H1 (cell line): Measurements from ENCODE around the gene SOHLH1. TPM values are rescaled to one million over a fixed set of nuclear protein-coding genes. Genes with fewer than 3 reads are reported as not detected.

Experiments used
- CTCF ChIA-PET: fragments of 300-600 bp; sonication (Branson Sonifier 250); formaldehyde crosslinking; loops from one replicate; lab custom pipeline; 2021; ENCODE audit not compliant: partially characterized antibody; lab: Charles Lee
- POLR2A ChIA-PET: fragments of 300-600 bp; sonication (Branson Sonifier 250); formaldehyde crosslinking; loops from one replicate; lab custom pipeline; 2021; ENCODE audit warnings: inconsistent platforms; ENCODE audit not compliant: partially characterized antibody; lab: Charles Lee
- DNase-seq, 2 experiments: peaks; one replicate each; pipeline versions ENCODE4 v3.0.0 to v3.0.0-alpha.2; 2010 to 2022; ENCODE audit warnings: low spot score in 2 of 2, low read depth in 1 of 2, mixed read lengths in 1 of 2
- FAIRE-seq: peaks from 2 replicates; lab custom pipeline; 2011; peaks lifted over from hg19 to GRCh38; lab: Jason Lieb, UNC
- H2AFZ ChIP-seq: 2 replicates; pipeline ENCODE4 v1.8.1; 2012; ENCODE audit warnings: low read length, inconsistent platforms
- H2AK5ac ChIP-seq: 2 replicates; pipeline ENCODE4 v1.6.1; 2013; ENCODE audit warnings: low read depth, low read length
- H2BK120ac ChIP-seq: replicated peaks from 2 replicates; pipeline ENCODE3; 2013; ENCODE audit warnings: low read depth, low read length, inconsistent platforms
- H2BK12ac ChIP-seq: 2 replicates; pipeline ENCODE4 v1.6.1; 2013; ENCODE audit warnings: low read depth, low read length
- H2BK15ac ChIP-seq: 2 replicates; pipeline ENCODE4 v1.6.1; 2013; ENCODE audit warnings: low read length
- H2BK20ac ChIP-seq: 2 replicates; pipeline ENCODE4 v1.6.1; 2013; ENCODE audit warnings: low read length
- H2BK5ac ChIP-seq: 2 replicates; pipeline ENCODE4 v1.6.1; 2013; ENCODE audit warnings: low read depth, low read length
- H3K14ac ChIP-seq: 2 replicates; pipeline ENCODE4 v1.6.1; 2013; ENCODE audit warnings: inconsistent platforms; ENCODE audit not compliant: insufficient read length
- H3K18ac ChIP-seq: 2 replicates; pipeline ENCODE4 v1.6.1; 2013; ENCODE audit warnings: low read length; ENCODE audit errors: extremely low read depth
- H3K23ac ChIP-seq: 2 replicates; pipeline ENCODE4 v1.6.1; 2013; ENCODE audit warnings: inconsistent platforms; ENCODE audit not compliant: insufficient read length
- H3K23me2 ChIP-seq: 2 replicates; pipeline ENCODE4 v1.6.1; 2013; ENCODE audit warnings: low read depth, low read length
- H3K27ac ChIP-seq: 2 replicates; pipeline ENCODE4 v1.6.1; 2011; ENCODE audit warnings: low read depth, low read length, inconsistent platforms
- H3K27me3 ChIP-seq, 4 experiments: replicated peaks in 1 of 4; 1 replicate in 1 of 4; 2 replicates in 3 of 4; pipeline versions ENCODE4 v1.6.1 to v1.8.1; 2011 to 2013; ENCODE audit warnings: low read length in 3 of 4, mild to moderate bottlenecking in 3 of 4, inconsistent platforms in 2 of 4, mixed read lengths in 2 of 4, moderate library complexity in 1 of 4; ENCODE audit not compliant: control insufficient read depth in 3 of 4, insufficient read depth in 3 of 4; ENCODE audit errors: extremely low read depth in 1 of 4
- H3K36me3 ChIP-seq, 4 experiments: 2 replicates each; pipeline versions ENCODE4 v1.6.1 to v1.8.1; 2011 to 2013; ENCODE audit warnings: mild to moderate bottlenecking in 4 of 4, low read length in 3 of 4, moderate library complexity in 2 of 4, control low read depth in 1 of 4, inconsistent platforms in 1 of 4; ENCODE audit not compliant: insufficient read depth in 4 of 4, control insufficient read depth in 2 of 4
- H3K4ac ChIP-seq: replicated peaks from 2 replicates; pipeline ENCODE3; 2013; ENCODE audit warnings: low read length, low read depth, mixed read lengths, inconsistent platforms; ENCODE audit not compliant: insufficient read length
- H3K4me1 ChIP-seq, 4 experiments: replicated peaks in 1 of 4; 1 replicate in 1 of 4; 2 replicates in 3 of 4; pipeline versions ENCODE4 v1.6.1 to v1.8.1; 2011 to 2013; ENCODE audit warnings: low read length in 3 of 4, inconsistent platforms in 2 of 4, mixed read lengths in 1 of 4; ENCODE audit not compliant: insufficient read depth in 4 of 4, control insufficient read depth in 3 of 4
- H3K4me2 ChIP-seq, 2 experiments: 2 replicates each; pipeline versions ENCODE4 v1.6.1 to v1.8.1; 2011 to 2013; ENCODE audit warnings: low read depth in 2 of 2, low read length in 2 of 2, control low read depth in 1 of 2, inconsistent platforms in 1 of 2, mild to moderate bottlenecking in 1 of 2; ENCODE audit not compliant: insufficient read depth in 1 of 2
- H3K4me3 ChIP-seq, 4 experiments: fragments of 200-600, 300-600 bp in 1 of 4; sonication (generic), shearing (Covaris generic), sonication (Bioruptor Twin) in 1 of 4; 2 replicates each; pipeline versions ENCODE4 v1.5.1 to v1.8.1; 2011 to 2016; ENCODE audit warnings: low read length in 4 of 4, low read depth in 3 of 4, control low read depth in 2 of 4, inconsistent platforms in 2 of 4, mild to moderate bottlenecking in 2 of 4, mixed read lengths in 1 of 4, moderate library complexity in 1 of 4; ENCODE audit not compliant: insufficient read depth in 2 of 4; ENCODE audit errors: extremely low read depth in 1 of 4
- H3K56ac ChIP-seq: replicated peaks from 2 replicates; pipeline ENCODE3; 2013; ENCODE audit warnings: low read depth, mild to moderate bottlenecking, mixed read lengths, low read length, inconsistent platforms; ENCODE audit not compliant: insufficient read length
- H3K79me1 ChIP-seq: 2 replicates; pipeline ENCODE4 v1.6.1; 2013; ENCODE audit warnings: low read depth, low read length, control low read depth
- H3K79me2 ChIP-seq, 2 experiments: 2 replicates each; pipeline versions ENCODE4 v1.6.1 to v1.8.1; 2012 to 2013; ENCODE audit warnings: low read length in 2 of 2, mild to moderate bottlenecking in 2 of 2, inconsistent platforms in 1 of 2; ENCODE audit not compliant: insufficient read depth in 2 of 2, control insufficient read depth in 1 of 2
- H3K9ac ChIP-seq, 4 experiments: replicated peaks in 1 of 4; 1 replicate in 1 of 4; 2 replicates in 3 of 4; pipeline versions ENCODE4 v1.6.1 to v1.8.1; 2011 to 2013; ENCODE audit warnings: low read depth in 3 of 4, low read length in 3 of 4, control low read depth in 2 of 4, mild to moderate bottlenecking in 2 of 4, moderate library complexity in 2 of 4, inconsistent platforms in 1 of 4; ENCODE audit errors: extremely low read depth in 1 of 4
- H3K9me3 ChIP-seq, 2 experiments: 2 replicates each; pipeline versions ENCODE4 v1.6.1 to v1.8.1; 2012 to 2013; ENCODE audit warnings: mild to moderate bottlenecking in 2 of 2, moderate library complexity in 2 of 2, control low read depth in 1 of 2, inconsistent platforms in 1 of 2, low read depth in 1 of 2, low read length in 1 of 2, mixed read lengths in 1 of 2; ENCODE audit not compliant: insufficient read depth in 2 of 2
- H4K20me1 ChIP-seq, 2 experiments: replicated peaks in 1 of 2; 2 replicates each; pipeline versions ENCODE3 to v1.8.1; 2011 to 2013; ENCODE audit warnings: inconsistent platforms in 2 of 2, low read length in 2 of 2, mild to moderate bottlenecking in 1 of 2; ENCODE audit not compliant: insufficient read depth in 2 of 2, control insufficient read depth in 1 of 2
- H4K5ac ChIP-seq: 2 replicates; pipeline ENCODE4 v1.6.1; 2013; ENCODE audit warnings: low read length, low read depth, mixed read lengths, inconsistent platforms; ENCODE audit not compliant: insufficient read length
- H4K8ac ChIP-seq: 2 replicates; pipeline ENCODE4 v1.8.0; 2013; ENCODE audit warnings: mild to moderate bottlenecking, moderate library complexity, low read length, inconsistent platforms; ENCODE audit not compliant: insufficient read depth; ENCODE audit errors: extremely low read depth
- H4K91ac ChIP-seq: replicated peaks from 2 replicates; pipeline ENCODE3; 2013; ENCODE audit warnings: low read length, mixed read lengths, inconsistent platforms; ENCODE audit not compliant: insufficient read length
- CHD1 ChIP-seq: IDR thresholded peaks from 2 replicates; pipeline ENCODE4 v1.6.1; 2012; ENCODE audit warnings: low read depth, low read length, improper control_type of control experiment
- EGR1 ChIP-seq: IDR thresholded peaks from 2 replicates; pipeline ENCODE4 v1.6.1; 2011; ENCODE audit warnings: low read depth, low read length, borderline replicate concordance
- EP300 ChIP-seq, 2 experiments: IDR thresholded peaks; 1 replicate in 1 of 2; 2 replicates in 1 of 2; pipeline ENCODE4 v1.6.1; 2011 to 2012; ENCODE audit warnings: low read depth in 2 of 2, low read length in 2 of 2, mild to moderate bottlenecking in 2 of 2, borderline replicate concordance in 1 of 2, inconsistent platforms in 1 of 2, moderate library complexity in 1 of 2
- FOSL1 ChIP-seq: IDR thresholded peaks from 2 replicates; pipeline ENCODE4 v1.6.1; 2011; ENCODE audit warnings: mild to moderate bottlenecking, low read depth, low read length, moderate library complexity; ENCODE audit not compliant: insufficient read depth
- NANOG ChIP-seq: IDR thresholded peaks from 2 replicates; pipeline ENCODE4 v1.6.1; 2011; ENCODE audit warnings: low read length, low read depth, mild to moderate bottlenecking, inconsistent platforms; ENCODE audit not compliant: insufficient read depth, poor library complexity, severe bottlenecking
- POLR2A ChIP-seq, 2 experiments: IDR thresholded peaks; 1 replicate in 1 of 2; 2 replicates in 1 of 2; pipeline ENCODE4 v1.6.1; 2011; ENCODE audit warnings: low read depth in 2 of 2, low read length in 2 of 2, mild to moderate bottlenecking in 2 of 2; ENCODE audit errors: control extremely low read depth in 1 of 2
- POU5F1 ChIP-seq: IDR thresholded peaks from 2 replicates; pipeline ENCODE4 v1.6.1; 2011; ENCODE audit warnings: low read depth, mild to moderate bottlenecking, low read length, moderate library complexity
- RAD21 ChIP-seq, 2 experiments: IDR thresholded peaks in 1 of 2; conservative IDR thresholded peaks in 1 of 2; 2 replicates each; pipeline ENCODE4 v1.6.1; 2011; ENCODE audit warnings: low read depth in 2 of 2, low read length in 2 of 2, improper control_type of control experiment in 1 of 2, inconsistent platforms in 1 of 2, mild to moderate bottlenecking in 1 of 2, moderate library complexity in 1 of 2
- RNF2 ChIP-seq: fragments of 200-900, 300-1000 bp; sonication (generic); IDR thresholded peaks from 2 replicates; pipeline ENCODE4 v1.7.1; 2016; ENCODE audit warnings: borderline replicate concordance, low read depth, mild to moderate bottlenecking, antibody characterized with exemption, low read length; ENCODE audit not compliant: poor library complexity, severe bottlenecking; ENCODE audit errors: missing control alignments
- SP1 ChIP-seq: IDR thresholded peaks from 2 replicates; pipeline ENCODE4 v1.6.1; 2011; ENCODE audit warnings: low read depth, low read length
- SP4 ChIP-seq: IDR thresholded peaks from 2 replicates; pipeline ENCODE4 v1.6.1; 2012; ENCODE audit warnings: low read length, inconsistent platforms
- ZNF274 ChIP-seq: IDR thresholded peaks from 2 replicates; pipeline ENCODE4 v1.7.0; 2012; ENCODE audit warnings: low read length, borderline replicate concordance; ENCODE audit errors: extremely low read depth
- WGBS, 2 experiments: shearing (Covaris generic) in 1 of 2; methylation state at CpG; one replicate each; pipeline versions ENCODE4 v1.1.6 to v1.1.7; 2013 to 2015; ENCODE audit warnings: low lambda C conversion rate in 2 of 2, mixed read lengths in 2 of 2, inconsistent platforms in 1 of 2, low coverage in 1 of 2, missing lambda C conversion rate in 1 of 2; ENCODE audit not compliant: insufficient replicate concordance in 2 of 2, insufficient coverage in 1 of 2, insufficient read length in 1 of 2; ENCODE audit errors: extremely low coverage in 1 of 2, missing lambda C conversion rate in 1 of 2; 5-methylcytosine and 5-hydroxymethylcytosine counted together
- polyA plus RNA-seq, 7 experiments: library from polyadenylated mRNA; depleted of rRNA in 3 of 7; stranded (reverse) in 5 of 7; unstranded in 2 of 7; fragments of >200 nt in 5 of 7; fragments of 200-250 nt in 2 of 7; gene quantifications; 1 replicate in 5 of 7; 2 replicates in 1 of 7; 4 replicates in 1 of 7; pipeline versions ENCODE4 v1.2.1 to v1.2.3, GENCODE V29; 2011 to 2013; ENCODE audit warnings: missing spikeins in 2 of 7, mixed read lengths in 2 of 7
- total RNA-seq: library from RNA; stranded (reverse); fragmentation: NEBNext Ultra II Directional; extraction: Animal tissue kit (Norgen Biotek cat#: 25700); gene quantifications from 2 replicates; pipeline ENCODE4 v1.2.1, GENCODE V29; 2021

SOHLH1 gene
- total and polyA plus RNA-seq, 2 of the 8 experiments (the other 6 are each of a cell fraction or from before 2014, with no cell fraction given), result 0.11 TPM; not detected in 1

GRCh38 chr9:135745189-135745588 lies 45.9 kb upstream of the SOHLH1 start:
- no peak overlapping the region for H4K5ac ChIP-seq
- H3K27ac ChIP-seq, result no peak overlapping the region
- no peaks in the 10 kb centered on the region for H3K23me2 ChIP-seq
- no peak overlapping the region for H3K18ac ChIP-seq
- H3K4me3 ChIP-seq, result no peak overlapping the region
- no peak overlapping the region for H2BK12ac ChIP-seq
- ChIA-PET POLR2A (no interaction called here), CTCF (interaction anchor here (0.9 to 1.3 kb wide), 2 partner anchors 43 to 143 kb away, joined by 3 to 5 read pairs; no protein-coding TSS in a partner anchor)
- 90% methylated on average over 12 of the region's 21 CpGs; no CpG with 5 or more reads in 1 of the 2 experiments for WGBS, 2 experiments
- no peaks in the 10 kb centered on the region for H3K9me3 ChIP-seq
- no peak overlapping the region for H3K23ac ChIP-seq
- no peak overlapping the region for H2AFZ ChIP-seq
- H2BK15ac ChIP-seq, result no peak overlapping the region
- no peak overlapping the region for H4K8ac ChIP-seq
- TF ChIP-seq NANOG (no peak), SP4 (no peak), RAD21 (IDR thresholded peaks at IDR 0.05 in 1 of 2, conservative IDR thresholded peaks at IDR 0.05 in 1 of 2; ENCODE audit: low read depth in 2 of 2, low read length in 2 of 2) (no peak), EP300 (IDR thresholded peaks at IDR 0.05; ENCODE audit: borderline replicate concordance in 1 of 2, low read depth in 2 of 2, low read length in 2 of 2) (no peak), ZNF274 (no peak), CHD1 (no peak), POU5F1 (no peak), RNF2 (no peak), FOSL1 (no peak), POLR2A (IDR thresholded peaks at IDR 0.05; ENCODE audit: control extremely low read depth in 1 of 2, low read depth in 2 of 2, low read length in 2 of 2) (no peak), SP1 (no peak), EGR1 (no peak)
- H2BK20ac ChIP-seq, result no peak overlapping the region
- no peaks in the 10 kb centered on the region for H3K79me1 ChIP-seq
- H3K4me2 ChIP-seq, result no peak overlapping the region
- H3K9ac ChIP-seq, result no peak overlapping the region
- no peak overlapping the region for H3K4ac ChIP-seq
- H2BK120ac ChIP-seq, result no peak overlapping the region
- FAIRE-seq, result no peak
- no peaks in the 10 kb centered on the region; a peak in 1 of 7 replicates for H3K4me1 ChIP-seq
- no peaks in the 10 kb centered on the region for H3K36me3 ChIP-seq
- H2BK5ac ChIP-seq, result no peak overlapping the region
- H3K14ac ChIP-seq, result no peak overlapping the region
- H4K91ac ChIP-seq, result no peak overlapping the region
- no peak overlapping the region for H2AK5ac ChIP-seq
- H3K56ac ChIP-seq, result no peak overlapping the region
- no peaks in the 10 kb centered on the region for H3K27me3 ChIP-seq
- H4K20me1 ChIP-seq, result no peaks in the 10 kb centered on the region
- no peaks in the 10 kb centered on the region for H3K79me2 ChIP-seq
- no peak for DNase-seq
